GM12878 (cell line): ENCODE measurements around the gene GMDS.

Experiments used
- CHD2 ChIP-seq: IDR thresholded peaks from 2 replicates; pipeline ENCODE4 v1.6.1; 2011; ENCODE audit warnings: low read depth, low read length, improper control_type of control experiment, borderline replicate concordance
- CREM ChIP-seq: IDR thresholded peaks from 2 replicates; pipeline ENCODE4 v1.6.1; 2014; ENCODE audit warnings: antibody characterized with exemption, low read depth
- KAT2A ChIP-seq: conservative IDR thresholded peaks from 2 replicates; pipeline ENCODE4 v1.6.1; 2011; ENCODE audit warnings: low read depth, low read length; ENCODE audit not compliant: control insufficient read depth
- NFYA ChIP-seq: IDR thresholded peaks from 2 replicates; pipeline ENCODE4 v1.6.1; 2011; ENCODE audit warnings: low read depth, mild to moderate bottlenecking, low read length, improper control_type of control experiment, borderline replicate concordance
- RAD51 ChIP-seq: fragments of 450-650 bp; IDR thresholded peaks from 2 replicates; pipeline ENCODE4 v1.6.1; 2016; ENCODE audit warnings: moderate library complexity, mild to moderate bottlenecking, inconsistent platforms
- STAT1 ChIP-seq: fragments of 450-650 bp; conservative IDR thresholded peaks from 2 replicates; pipeline ENCODE4 v1.6.1; 2014; ENCODE audit warnings: antibody characterized with exemption, mild to moderate bottlenecking
- TF ChIP-seq, protein P1 (sequence below): IDR thresholded peaks from 2 replicates; pipeline ENCODE4 v1.6.1; 2012; ENCODE audit warnings: low read depth, low read length, improper control_type of control experiment

DNA sequence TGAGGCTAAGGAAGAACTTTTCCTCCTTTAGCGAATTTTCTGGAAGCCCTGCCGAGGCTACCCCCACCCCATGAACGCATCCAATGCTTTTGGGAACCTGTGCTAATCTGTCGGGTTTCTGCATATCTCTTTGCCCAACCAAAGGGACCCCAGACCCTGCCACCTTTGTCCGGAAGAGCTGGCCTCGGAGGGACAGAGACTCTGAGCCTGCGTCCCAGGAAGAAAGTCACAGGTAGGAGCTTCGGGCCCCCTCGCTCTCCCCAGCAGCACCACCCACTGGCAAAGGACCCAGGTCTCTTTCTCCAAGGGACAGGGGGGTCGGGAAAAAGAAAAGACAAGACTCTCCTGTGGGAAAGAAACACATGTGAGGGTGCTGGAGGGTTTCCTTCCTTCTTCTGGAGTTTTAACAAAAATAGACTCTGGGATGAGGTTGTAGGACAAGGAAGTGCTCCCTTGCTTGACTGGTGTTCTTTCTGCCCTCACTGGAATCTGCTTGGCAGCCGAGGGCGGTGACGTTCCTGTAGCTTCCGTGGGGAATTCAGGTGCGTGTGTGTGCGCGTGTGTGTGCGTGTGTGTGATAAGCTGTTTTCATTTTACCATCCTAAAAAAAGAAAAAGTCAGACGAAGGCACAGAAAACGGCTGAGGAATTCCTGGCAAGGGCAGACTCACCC is 652.0 kb downstream of the GMDS start:
- TF ChIP-seq NFYA, result no peak
- TF ChIP-seq CHD2, result no peak
- TF ChIP-seq RAD51, result no peak
- no peak for TF ChIP-seq STAT1
- TF ChIP-seq, protein P1, sequence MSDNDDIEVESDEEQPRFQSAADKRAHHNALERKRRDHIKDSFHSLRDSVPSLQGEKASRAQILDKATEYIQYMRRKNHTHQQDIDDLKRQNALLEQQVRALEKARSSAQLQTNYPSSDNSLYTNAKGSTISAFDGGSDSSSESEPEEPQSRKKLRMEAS, result no peak
- TF ChIP-seq CREM, result no peak
- TF ChIP-seq KAT2A, result no peak
